Spleen (tissue), 7 donors: Measurements from ENCODE around the gene PRR20E.
"Not testable (repeated sequence)": the region's sequence is repeated elsewhere in the genome, so short reads cannot be mapped to it uniquely, and the experiment has no call there.

Experiments
- CTCF ChIP-seq, 11 experiments: fragments of 200-600 bp in 7 of 11; fragments of 450-650 bp in 4 of 11; sonication (generic) in 4 of 11; IDR thresholded peaks in 8 of 11; conservative IDR thresholded peaks in 3 of 11; 1 replicate in 7 of 11; 2 replicates in 4 of 11; pipeline versions ENCODE4 v1.4.0 to v1.8.0; 2016 to 2021; ENCODE audit warnings: antibody characterized with exemption in 11 of 11, inconsistent platforms in 4 of 11, mild to moderate bottlenecking in 1 of 11
- POLR2A ChIP-seq, 3 donors: fragments of 450-650 bp; IDR thresholded peaks; one replicate each; pipeline ENCODE4 v1.5.1; 2017; ENCODE audit warnings: antibody characterized with exemption in 3 of 3, mild to moderate bottlenecking in 1 of 3
- POLR2AphosphoS5 ChIP-seq, 3 donors: sonication (generic); formaldehyde crosslinking; IDR thresholded peaks; one replicate each; pipeline ENCODE4 v1.5.1; 2017; ENCODE audit warnings: antibody characterized with exemption in 3 of 3
- donor health status: DM: no; HTN: no; CAD: no; lungs with moderate emphysema.
- donor health status: DM: no; HTN: no; CAD: no.
- donor health status: DM: no; HTN: no; CAD: no.

GRCh38 chr13:57153761-57154160, 13.2 kb upstream of the PRR20E start, which contains the start of gene PRR20C:
- TF ChIP-seq CTCF (IDR thresholded peaks at IDR 0.05 in 8 of 11, conservative IDR thresholded peaks at IDR 0.05 in 3 of 11); POLR2A (IDR thresholded peaks at IDR 0.05); POLR2AphosphoS5 (IDR thresholded peaks at IDR 0.05): not testable (repeated sequence)
